ENCODE results near the gene TMIE.
A peak's percentile ranks its signal among the peaks of the same experiment; 100 is the strongest.

The TMIE gene

DNA sequence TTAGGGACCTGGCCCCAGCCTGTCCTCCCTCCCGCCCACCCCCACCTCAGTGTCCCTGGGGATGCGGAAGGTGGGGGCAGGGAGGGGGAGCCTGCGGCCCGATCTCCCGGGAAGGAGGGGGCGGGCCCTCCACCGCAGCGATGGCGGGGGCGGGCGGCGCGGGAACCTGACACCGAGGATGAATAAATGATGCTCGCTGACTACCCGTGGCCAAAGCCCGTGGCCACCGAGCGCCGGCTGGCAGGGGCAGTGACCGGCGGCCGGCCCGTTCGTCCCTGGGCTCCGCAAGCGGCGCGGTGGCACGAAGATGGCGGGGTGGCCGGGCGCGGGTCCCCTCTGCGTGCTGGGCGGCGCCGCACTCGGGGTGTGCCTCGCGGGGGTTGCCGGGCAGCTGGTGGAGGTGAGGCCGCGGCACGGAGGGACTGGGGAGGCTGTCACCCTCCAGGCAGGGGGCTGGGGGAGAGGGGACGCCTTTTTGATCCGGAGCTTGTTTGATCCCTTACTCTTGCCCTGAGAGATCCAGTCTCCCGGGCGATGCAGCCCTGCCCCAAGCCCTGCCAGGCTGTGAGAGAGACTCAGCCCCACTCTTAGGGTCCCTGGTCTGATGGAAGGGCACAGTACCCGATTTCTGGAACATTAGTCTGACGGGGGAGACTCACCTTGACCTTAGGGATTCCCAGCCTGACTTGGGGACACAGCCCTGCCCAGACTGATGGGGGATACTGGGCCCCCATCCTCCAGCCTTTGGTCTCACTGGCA lies at the start of gene TMIE:
TMIE (plus strand) TSS at position 212 of the 759 bp plus-strand sequence; CDS start at position 308, 96 bp downstream.
- DNase-seq (ENCODE audit: low read depth), result peak; percentile 17

- DNase-seq (ENCODE audit: low read depth), result no peak
These were observed 45.9 kb upstream of the TMIE start for GRCh38 chr3:46655271-46655670.

GRCh38 chr3:46656778-46657556 lies 44.2 kb upstream of the TMIE start:
- DNase-seq (ENCODE audit: low read depth), result no peak

- DNase-seq (ENCODE audit: low read depth), result peak; percentile 51
These were observed 41.9 kb upstream of the TMIE start for GRCh38 chr3:46659285-46659684.

DNA sequence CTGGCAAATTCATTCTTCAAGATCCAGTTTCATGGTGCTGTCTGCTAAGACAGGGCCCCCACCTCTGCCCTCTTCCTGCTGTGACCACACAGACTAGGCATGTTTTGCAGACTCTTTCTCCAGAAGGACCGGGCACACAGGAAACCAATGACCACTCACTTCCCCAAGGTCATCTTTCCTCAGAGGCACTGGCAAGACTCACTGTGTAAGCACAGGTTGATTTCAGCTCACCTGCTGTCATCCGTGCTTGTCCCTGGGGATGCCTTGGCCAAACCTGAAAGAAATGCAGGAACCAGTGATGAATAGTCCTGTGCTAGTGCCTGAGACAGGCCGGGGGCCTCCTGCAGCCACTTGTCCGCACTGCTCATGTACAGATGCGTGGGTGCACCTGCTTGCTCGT lies 41.2 kb upstream of the TMIE start:
- peak; percentile 29 for DNase-seq (ENCODE audit: low read depth)

DNA sequence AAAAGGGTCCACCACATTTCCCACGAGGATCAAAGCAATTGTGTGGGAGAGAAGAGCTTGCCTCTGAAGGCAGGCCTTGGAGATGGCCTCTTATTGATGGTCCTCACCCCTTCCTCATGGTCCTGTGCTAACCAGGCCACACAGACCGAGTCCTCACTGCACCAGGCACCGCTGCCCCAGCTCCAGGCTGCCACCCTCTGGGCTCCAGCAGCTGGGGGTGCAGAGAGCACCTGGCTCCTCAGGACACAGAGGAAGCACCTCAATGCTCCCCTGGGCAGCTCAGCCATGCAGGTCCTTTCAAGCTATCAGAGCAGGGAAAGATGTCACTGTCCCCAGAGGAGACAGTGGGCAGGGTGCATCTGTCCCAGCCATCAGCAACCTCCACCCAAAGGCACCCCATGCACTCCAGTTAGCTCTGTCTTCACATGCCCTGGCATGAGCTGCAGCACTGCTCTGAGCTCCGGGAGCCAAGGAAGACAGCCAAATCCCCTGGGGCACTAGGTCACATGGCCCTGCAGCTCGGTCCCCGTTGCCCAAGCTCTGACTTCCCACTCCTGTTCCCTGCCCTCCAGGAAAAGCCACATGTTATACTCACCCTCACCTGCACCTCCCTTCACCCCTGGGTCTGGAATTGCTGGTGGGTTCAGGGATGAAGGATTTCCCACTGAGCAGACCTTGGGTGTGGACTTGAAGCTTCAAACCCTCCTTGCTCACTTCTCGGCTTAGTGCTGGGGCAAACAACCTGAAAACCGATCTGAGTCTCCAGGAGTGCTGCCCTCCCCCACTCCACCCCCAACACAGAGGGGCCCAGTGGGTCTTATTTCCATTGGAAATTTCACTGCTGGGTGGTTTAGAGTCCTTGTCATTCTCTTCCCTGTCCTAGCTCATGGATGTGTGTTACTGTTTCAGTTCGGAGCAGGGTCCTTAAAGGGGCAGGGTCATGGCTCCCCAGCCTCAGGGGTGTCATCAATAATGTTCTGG lies 40.4 kb upstream of the TMIE start:
- DNase-seq (ENCODE audit: low read depth), result peak; percentile 14

DNA sequence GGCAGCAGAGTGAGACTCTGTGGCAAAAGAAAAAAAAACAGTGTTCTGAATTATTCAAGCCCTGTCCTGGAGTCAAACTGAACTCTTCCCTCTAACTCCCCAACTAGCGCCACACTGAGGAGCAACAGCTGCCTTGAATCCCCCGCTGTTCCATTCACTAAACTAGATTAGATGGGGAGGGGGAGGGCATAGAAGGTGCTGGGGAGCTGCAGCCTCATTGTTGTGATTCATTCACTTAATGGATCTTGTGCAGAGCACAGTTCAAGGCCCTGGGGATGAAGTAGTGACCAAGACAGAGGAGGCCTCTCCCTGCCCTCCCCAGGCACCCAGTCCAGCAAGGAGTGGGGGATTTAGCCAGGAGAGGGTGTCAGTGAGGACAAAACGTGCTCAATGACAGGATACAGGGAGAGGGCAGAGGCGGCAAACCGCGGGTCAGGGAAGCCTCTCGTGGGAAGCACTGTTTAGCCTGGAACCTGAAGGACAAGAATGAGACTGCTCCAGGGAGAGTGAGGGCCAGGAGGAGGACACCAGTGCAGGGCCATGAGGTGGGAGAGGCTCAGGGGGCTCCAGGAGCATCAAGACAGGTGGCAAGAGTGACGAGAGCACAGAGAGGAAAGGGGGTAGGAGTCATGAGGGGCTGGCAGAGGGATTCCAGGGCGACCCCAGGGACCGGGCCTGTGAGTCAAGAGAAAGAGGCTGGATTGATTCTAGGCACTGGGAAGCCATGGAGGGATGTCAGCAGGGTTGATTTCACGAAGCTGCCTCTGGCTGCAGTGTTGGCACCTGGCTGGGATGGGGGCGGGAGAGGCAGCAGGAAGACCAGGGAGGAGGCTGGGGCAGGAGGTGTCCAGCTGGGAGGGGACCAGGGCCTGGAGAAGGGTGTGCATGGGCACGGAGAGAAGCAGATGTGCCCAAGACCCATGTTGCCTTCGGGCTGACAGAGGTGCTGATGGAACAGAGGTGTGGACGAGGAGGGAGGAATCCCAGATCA lies 39.1 kb upstream of the TMIE start:
- DNase-seq (ENCODE audit: low read depth), result no peak

GRCh38 chr3:46662771-46663551 lies 38.2 kb upstream of the TMIE start:
- no peak for DNase-seq (ENCODE audit: low read depth)

GRCh38 chr3:46663591-46664135 lies 37.5 kb upstream of the TMIE start:
- peak; percentile 8 for DNase-seq (ENCODE audit: low read depth)

- DNase-seq (ENCODE audit: low read depth), result no peak
These were observed 36.8 kb upstream of the TMIE start for GRCh38 chr3:46664188-46664970.

DNA sequence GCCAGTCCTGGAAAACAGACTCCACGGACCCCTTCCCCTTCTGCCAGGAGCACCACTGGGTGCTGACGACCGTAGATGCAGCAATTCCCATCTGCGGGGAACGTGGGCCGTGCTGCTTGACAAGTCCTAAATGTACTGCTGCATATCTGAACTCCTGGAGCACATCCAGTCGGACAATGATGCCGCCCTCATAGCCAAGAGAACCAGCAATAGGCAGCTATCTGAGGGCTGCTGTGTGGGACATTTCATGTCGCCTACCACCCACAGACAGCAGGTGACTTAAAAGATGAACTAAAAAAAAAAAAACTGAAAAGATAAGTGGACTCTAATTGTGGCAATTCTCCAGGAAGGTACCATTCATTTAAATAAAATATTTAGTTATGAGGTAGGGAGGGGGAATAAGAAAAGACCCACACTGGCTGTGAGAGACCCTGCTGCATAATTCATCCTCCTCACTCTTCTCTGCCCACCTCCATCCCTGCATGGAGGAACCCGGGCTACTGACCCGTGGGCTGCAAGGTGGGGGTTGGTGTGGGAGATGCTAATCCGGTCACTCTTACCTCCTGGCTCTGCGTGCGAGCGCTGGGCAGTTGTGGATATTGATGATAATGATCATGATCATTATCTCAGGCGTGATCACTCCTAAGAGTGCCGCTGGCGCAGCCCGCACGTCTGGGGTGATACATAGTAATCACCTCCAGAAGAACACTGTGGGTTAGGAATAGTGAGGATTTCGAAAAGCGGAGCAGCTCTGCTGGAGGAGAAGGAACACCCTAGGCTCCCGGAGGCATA lies 36.0 kb upstream of the TMIE start:
- no peak for DNase-seq (ENCODE audit: low read depth)

- no peak for DNase-seq (ENCODE audit: low read depth)
These were observed 35.3 kb upstream of the TMIE start for GRCh38 chr3:46665763-46666452.

- DNase-seq (ENCODE audit: low read depth), result no peak
These were observed 34.7 kb upstream of the TMIE start for GRCh38 chr3:46666453-46666845.

DNA sequence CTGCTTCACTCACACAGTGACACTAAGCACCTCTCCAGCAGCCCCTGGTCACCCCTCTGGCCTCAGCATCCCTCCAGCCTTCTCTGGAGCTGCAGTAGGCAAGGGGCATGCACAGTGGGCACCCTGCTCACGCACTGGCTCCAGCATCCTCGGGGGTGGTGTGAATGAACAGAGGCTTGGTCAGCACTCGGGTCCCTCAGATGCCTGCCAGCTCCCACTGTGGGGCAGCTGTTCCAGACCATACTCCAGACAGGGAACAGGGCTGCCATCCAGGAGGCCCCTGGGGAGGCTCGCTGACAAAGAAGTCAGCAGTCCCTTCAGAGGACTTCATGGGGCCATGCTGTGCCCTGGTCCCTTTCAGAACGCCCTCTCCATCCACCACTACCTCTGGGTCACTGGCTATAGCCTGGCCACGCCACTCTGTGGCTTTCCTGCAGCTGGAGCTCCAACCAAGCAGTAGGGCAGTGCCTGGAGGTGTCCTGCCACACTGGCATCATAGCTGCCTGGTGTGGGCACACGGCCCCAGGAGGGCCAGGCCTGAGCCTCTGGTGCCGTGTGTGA lies 34.1 kb upstream of the TMIE start:
- no peak for DNase-seq (ENCODE audit: low read depth)

DNA sequence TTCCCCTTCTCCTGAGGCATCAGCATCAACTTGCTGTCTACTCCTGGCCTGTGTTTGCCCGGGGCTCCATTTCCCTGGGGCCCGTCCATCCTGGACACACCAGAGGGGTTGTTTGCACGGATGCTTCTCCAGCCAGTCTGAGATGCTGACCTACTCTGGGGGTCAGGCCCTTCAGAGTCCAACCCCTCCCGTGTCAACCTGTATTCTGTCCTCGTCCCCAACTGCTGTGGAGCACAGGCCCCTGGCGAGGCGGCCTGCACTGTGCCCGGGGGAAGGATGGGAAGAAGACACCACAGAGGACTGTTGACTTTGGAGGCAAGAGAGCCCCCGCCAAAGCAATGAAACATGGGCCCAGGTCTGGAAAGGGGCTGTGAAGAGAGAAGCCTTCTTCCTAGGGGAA lies 33.5 kb upstream of the TMIE start:
- DNase-seq (ENCODE audit: low read depth), result no peak

DNA sequence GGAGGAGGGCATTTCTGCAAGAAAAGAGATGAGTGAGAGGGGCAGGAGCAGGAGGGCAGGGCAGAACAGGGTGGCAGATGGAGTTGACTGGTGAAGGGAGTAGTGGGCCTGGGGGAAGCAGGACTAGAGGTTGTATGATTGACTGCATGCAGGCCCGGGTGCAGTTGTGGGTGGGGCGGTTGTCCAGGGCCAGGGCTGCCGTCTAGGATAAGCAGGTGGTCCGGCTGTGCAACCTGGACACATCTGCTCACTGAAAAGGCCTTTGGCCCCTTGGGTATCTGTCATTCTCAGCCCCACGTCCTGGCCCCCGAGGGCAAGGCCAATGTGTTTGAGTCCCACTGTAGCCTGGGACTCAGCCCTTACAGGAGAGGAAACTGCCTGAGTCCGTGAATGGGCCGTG lies 33.1 kb upstream of the TMIE start:
- DNase-seq (ENCODE audit: low read depth), result no peak

DNA sequence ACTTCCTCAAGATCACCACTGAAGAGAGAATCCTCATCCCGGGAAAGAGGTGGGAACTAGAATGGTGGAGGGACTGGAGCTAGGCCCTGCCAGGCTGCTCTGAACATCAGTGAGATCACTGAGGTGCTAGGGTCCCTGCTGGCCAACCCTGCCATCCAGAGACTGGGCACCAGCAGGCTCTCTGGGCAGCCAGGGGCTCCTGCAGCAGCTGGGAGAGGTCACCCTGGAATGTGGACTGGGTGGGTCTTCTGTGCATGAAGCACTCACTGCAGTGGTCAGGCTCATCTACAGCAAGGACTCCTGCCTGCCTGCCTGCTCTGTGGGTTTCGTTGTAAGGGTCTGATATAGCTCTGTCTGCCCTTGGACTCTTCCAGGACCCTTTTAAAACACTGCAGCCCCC lies 32.6 kb upstream of the TMIE start:
- DNase-seq (ENCODE audit: low read depth), result no peak

Measured in ELR (cell line).